ENCODE measurements around the gene ZNF541.

The ZNF541 gene, protein sequence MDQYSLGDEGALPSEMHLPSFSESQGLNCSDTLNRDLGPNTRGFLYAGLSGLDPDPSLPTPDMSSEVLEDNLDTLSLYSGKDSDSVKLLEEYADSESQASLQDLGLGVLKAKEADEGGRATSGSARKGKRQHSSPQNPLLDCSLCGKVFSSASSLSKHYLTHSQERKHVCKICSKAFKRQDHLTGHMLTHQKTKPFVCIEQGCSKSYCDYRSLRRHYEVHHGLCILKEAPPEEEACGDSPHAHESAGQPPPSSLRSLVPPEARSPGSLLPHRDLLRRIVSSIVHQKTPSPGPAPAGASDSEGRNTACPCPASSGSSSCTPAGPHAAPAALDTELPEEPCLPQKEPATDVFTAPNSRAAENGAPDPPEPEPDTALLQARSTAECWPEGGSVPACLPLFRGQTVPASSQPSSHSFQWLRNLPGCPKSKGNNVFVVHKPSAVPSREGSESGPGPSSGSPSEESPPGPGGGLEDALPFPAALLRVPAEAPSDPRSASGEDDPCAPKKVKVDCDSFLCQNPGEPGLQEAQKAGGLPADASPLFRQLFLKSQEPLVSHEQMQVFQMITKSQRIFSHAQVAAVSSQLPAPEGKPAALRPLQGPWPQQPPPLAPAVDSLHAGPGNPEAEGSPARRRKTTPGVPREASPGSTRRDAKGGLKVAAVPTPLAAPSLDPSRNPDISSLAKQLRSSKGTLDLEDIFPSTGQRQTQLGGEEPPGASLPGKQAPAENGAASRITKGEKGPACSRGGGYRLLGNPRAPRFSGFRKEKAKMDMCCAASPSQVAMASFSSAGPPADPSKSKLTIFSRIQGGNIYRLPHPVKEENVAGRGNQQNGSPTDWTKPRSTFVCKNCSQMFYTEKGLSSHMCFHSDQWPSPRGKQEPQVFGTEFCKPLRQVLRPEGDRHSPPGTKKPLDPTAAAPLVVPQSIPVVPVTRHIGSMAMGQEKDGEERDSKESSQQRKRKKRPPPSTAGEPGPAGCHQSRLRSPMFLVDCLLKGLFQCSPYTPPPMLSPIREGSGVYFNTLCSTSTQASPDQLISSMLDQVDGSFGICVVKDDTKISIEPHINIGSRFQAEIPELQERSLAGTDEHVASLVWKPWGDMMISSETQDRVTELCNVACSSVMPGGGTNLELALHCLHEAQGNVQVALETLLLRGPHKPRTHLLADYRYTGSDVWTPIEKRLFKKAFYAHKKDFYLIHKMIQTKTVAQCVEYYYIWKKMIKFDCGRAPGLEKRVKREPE (N-terminal part only)

DNA sequence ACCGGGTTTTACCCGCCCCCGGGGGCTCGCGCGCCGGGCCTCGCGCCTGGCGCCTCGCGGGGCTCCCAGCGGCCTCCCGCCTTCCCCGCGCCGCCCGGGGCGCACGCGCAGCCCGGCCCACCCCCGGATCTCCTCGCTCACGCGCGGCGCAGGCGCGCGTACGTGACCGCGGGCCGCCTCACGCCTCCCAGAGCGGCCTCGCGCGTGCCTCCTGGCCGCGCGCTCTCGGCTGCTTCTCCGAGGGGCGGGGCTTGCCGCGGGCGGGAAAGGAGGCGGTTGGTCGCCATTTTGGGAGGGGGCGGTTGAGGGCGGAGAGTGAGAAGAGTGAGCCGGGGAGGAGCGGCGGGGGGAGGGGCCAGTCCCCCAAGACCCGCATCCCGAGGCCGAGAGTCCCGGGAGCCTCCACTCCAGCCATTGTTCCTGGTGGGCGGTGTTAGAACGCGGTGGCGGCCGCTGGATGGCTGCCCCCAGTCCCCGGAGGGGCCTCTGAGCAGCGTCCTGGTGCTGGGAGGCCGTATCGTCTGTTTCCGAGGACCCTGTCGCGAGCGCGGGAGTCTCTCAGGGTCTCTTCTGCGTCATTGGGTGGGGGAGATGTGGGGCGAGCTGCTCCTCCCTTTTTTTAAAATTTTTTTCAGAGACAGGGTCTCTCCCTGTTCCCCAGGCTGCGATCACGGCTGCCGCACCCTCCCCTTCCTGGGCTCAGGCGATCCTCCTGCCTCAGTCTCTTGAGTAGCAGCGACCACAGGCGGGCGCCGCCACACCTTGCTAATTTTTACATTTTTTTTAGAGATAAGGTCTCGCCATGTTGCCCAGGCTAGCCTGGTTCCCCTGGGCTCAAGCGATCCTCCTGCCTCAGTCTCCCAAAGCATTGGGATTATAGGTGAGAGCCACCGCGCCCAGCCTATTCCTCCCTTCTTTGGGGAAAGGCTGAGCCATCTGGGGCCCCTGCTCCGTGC is at the start of gene ZNF541:
Gene ZNF541 (minus strand): TSS at position 78 of the 956 bp plus-strand sequence. CDS start 17,292 bp downstream, outside the sequence.
- DNase-seq (ENCODE audit: low read depth in 3 of 3), result peak; percentile 58 to 88 (median 85)

DNA sequence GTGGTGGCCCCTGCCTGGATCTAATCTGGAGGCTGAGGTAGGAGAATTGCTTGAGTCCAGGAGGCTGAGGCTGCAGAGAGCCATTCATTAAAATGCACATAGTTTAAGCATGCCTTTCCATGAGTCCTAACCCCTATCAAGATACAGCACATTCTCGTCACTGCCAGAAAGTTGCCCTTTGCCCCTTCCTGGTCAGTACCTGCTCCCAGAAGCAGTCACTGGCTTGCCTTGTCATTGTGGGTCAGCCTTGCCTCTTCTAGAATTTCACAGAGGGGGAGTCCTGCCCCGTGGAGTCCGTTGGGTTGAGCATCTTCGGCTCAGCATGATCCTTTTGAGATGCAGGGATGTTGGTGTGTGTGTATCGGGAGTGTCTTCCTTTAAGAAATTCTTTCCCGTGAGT is 46.8 kb upstream of the ZNF541 start:
- no peak for DNase-seq (ENCODE audit: low read depth in 3 of 3)

DNA sequence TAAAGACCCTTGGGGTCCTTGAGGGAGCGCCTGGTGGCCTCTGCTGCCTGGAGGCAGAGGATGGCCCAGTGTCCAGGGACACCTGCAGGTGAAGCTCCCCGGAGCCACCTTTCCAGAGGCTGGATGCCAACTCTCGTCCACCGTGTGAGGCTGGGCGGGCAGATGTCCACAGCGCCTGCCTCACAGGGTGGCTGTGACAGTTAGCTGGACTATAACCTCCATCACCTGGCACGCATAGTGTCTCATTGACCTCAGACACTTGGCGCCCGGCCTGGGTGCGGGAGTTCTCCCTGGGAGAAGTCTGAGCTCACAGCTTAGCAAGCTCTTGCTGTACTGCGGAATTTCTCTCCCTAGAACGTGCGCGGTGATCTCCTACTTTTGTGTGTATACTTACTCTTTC is 45.8 kb upstream of the ZNF541 start:
- no peak for DNase-seq (ENCODE audit: low read depth in 3 of 3)

DNA sequence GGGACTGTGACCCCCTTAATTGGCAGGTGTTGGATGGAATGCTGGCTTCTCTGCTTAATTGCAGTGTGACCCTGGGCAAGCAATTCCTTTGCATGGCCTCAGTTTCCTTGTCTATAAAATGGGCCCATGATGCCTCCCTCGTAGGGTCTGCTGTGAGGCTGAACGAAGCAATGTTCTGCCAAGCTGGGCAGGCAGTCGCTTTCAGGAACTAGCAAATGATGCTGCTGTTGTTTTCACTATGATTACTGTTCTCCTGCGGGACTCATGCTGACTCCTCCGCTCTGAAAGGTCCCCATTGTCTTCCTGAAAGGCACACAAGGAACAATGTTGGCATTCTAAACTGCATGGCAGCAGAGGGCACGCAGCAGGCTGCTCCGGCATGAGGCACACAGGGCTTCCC is 42.8 kb upstream of the ZNF541 start:
- no peak for DNase-seq (ENCODE audit: low read depth in 3 of 3)

DNA sequence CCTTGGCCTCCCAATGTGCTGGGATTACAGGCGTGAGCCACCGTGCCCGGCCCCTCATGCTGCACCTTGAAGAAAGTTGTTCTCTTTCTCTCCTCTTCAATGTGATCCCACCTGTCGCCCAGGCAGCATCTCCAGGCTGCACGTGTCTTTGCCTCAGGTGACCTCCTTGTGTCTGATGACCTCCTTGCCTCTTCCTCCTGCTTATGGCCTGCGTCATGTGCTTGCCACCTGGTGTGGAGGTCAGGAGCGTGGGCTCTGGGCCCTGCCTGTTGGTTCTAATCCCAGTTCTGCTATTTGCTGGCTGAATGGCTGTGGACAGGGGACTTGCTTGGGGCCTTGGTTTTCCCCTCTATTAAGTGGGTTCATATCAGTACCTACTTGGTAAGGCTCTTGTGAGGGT is 42.3 kb upstream of the ZNF541 start:
- no peak for DNase-seq (ENCODE audit: low read depth in 3 of 3)

DNA sequence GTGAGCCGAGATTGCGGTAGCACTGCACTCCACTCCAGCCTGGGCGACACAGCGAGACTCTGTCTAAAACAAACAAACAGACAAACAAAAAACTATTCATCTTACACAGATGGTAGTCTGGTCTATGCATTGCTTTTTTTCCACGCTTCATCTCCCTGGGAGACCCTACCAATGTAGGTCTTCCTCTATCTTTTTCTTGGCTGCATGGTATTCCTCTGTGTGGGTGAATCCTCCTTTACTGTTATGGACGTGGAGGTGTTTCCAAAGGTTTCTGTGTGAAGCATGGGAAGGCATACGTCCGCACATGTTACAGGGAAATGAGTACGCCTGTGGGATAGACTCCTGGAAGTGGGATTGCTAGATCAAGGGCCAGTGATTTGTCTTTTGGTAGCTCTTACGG is 41.6 kb upstream of the ZNF541 start:
- DNase-seq (ENCODE audit: low read depth in 3 of 3), result no peak

DNA sequence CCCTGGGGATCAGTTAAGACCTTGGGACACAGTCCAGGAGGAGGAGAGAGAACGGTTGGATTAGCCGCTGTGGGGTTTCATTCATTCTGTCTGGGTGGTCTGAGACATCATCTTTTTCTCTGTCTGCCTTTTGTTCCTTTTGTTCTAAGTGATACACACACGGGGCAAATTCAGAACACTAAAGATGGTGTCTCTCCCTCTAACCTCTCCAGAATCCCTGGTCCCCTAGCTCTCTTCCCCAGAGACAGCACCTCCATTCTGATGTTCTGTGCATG is 41.0 kb upstream of the ZNF541 start:
- DNase-seq (ENCODE audit: low read depth in 3 of 3), result no peak

DNA sequence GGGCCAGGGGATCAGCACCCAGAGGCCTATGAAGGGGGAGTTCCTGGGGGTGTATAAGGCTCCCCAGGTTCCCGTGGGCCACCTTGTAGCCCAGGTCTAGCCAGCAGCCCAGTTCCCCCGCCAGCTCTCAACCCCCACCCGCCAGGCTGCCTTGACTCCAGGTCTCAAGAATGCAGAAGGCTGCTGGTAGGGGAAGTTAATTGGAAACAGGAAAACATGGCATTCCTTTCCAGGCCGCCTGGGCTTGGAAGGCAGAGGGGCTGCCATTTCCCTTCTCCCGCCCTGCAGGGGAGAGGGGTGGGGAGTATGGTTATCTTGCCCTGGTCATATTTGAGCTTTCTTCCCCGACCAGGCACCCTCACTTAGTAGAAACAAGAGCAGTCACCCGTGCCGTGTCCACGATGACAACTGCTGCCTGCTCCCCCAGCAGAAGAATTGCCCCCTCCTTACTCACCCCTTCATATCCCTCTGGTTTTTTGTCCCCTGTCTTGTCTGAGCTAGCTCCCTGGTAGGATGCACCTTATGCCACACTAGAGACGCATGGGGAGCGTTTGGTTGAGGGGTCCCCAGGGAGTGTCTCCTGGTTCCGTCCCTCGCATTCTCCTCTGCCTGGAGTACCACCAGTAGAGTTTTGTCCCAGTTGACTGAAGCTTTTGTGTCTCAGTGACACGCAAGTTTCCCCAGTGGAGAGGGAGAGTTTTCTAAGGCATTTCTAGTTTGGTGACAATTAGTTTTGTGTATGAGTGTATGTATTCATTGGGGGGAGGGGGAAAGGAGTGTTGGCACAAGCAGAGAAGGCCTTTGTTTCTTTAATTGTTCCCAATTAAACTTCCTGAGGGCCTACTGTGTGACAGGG is 40.4 kb upstream of the ZNF541 start:
- DNase-seq (ENCODE audit: low read depth in 3 of 3), result no peak

DNA sequence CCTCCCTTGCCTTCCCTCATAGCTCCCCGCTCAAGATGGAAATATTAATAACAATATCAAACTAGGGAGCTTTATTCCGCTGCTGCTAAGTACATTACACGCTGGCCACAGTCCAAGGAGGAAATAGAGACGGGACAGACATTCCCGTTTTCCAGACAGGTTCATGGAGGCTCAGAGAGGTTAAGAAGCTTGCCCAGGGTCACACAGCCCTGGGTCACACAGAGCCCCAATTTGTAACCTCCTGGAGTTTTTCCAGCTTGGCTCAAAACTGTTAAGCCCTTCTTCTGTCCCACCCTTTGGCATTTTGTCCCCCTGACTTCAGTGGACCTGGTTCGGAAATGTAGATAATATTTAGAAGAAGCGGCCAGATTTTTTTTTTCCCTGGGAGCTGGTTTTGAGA is 38.0 kb upstream of the ZNF541 start:
- DNase-seq (ENCODE audit: low read depth in 3 of 3), result no peak

DNA sequence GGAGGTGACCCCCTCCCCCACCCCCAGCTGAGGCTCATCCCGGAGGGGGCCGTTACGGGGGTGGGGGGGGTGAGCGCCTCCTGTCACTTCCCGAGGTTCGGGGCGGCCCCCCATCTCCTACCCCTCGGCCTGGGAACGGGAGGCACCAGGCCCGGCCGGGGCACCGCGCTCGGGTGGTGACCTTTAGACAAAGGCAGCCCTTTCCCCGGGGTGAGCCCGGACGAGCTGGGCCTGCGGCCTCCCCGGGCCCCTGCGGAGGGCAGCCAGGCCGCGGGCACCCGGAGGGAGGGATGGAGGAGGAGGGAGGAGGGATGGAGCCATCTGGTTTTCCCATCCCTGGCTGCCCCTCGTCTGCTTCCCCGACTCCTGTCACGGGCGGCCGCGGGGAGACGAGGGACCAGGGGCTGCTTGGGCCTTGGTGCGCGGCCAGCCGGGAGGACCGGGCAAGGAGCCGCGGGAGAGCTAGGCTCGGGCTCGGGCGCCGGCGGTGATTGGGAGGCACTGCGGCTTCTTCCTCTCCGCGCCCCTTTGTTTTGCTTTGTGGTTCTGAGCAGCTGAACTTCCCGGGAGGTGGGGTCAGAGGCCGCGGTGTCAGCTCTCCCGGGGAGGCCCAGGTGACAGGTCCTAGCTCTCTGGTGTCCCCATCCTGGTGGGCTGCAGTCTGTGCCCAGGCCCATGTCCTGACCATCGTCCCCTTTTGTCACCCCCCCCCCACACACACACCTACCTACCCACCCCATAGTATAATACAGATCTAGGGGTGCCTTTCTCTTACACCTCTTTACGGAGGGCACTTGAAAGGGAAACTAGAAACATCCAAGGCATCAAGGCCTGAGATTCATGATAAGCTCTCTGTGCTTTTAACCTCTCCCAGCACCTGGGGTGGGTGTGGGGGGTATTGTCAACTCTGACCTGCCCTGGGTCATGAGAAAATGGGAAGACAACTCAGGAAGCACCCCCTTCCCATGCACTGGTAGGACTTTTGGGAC is 37.3 kb upstream of the ZNF541 start:
- peak in 2 of 3 experiments; percentile 13 to 27 for DNase-seq (ENCODE audit: low read depth in 3 of 3)

DNA sequence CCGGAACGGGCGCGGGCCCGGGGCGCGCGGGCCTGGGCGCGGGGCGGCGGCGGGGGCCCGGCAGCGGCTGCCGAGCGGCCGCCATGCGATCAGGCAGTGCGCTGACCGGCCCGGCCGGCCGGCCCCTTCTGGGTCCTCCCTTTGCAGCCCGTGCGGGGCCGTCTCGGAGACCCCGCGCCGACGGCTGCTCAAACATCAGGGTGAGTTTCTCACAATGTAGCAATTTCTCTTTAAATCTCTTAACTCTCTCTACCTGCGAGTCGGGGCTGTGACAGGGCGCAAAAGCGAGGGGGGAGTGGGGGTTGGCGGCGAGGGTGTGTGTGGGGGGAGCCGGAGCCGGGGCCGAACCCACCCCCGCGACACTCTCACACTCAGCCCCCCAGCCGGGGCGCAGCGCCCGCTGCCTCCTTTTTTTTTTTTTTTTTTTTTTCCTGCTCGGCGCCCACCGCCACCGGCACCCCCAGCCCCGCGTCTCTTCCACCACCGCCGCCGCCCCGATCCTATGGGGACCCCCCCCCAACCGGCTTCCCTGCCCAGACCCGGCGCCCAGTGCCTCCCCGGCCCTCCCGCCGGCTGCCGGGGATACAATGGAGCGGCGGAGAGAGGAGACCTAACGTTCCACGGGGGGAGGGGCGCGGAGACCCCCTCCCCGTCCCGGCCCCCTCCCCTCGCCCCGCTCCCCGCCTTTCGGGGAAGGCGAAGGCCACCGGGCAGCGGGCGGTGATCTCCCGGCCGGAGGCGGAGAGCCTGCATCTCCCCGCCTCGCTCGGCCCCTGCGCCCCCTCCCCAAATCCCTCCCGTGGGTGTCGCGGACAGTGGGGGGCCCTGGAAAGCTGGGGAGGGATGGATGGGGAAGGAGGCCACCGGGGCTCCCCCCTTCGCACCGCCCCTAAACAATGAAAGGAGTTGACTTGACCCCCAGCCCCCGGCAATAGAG is 36.3 kb upstream of the ZNF541 start, which contains the start of gene BICRA:
Gene BICRA (plus strand): TSS at position 166 of the 937 bp plus-strand sequence. CDS start 64,441 bp downstream, outside the sequence.
- peak; percentile 53 to 62 (median 58) for DNase-seq (ENCODE audit: low read depth in 3 of 3)

DNA sequence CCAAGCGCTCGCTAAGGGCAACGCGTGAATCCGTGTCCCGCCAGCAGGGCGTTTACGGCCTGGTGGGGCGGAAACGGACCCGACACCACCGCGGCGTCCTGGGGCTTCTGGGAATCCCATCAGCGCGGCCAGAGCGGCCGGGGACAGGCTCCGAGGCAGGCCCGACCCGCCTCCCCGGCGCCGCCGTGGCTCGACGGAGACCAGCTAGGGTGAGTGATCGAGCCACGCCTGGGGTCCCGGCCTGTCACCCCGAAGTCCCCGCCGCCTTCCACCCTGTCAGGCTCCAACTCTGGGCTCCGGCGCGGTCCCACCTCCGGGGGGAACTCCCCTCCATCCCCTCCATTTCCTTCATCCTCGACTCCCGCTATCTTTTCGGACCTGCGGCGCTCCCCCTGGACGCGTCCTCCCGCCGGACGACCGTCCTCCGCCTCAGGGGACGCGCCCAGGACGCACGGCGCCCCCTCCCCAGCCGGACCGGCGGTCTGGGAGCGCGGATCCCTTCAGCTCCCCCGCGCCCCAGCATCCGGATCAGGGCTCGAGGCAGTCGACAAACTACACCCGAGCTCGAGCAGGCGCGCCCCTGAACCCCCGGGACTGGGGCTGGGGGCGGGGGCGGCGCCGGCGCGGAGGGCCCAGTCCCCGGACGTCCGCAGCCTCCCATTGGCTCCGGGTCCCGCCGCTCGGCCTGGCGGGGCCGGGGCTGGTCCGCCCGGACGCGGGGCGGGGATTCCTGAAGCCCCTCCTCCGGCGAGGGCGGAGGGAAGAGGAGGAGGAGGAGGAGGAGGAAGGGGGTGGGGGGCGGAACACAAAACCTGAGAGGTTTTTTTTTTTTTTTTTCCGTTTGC is 35.3 kb upstream of the ZNF541 start:
- peak; percentile 91 to 95 (median 91) for DNase-seq (ENCODE audit: low read depth in 3 of 3)

DNA sequence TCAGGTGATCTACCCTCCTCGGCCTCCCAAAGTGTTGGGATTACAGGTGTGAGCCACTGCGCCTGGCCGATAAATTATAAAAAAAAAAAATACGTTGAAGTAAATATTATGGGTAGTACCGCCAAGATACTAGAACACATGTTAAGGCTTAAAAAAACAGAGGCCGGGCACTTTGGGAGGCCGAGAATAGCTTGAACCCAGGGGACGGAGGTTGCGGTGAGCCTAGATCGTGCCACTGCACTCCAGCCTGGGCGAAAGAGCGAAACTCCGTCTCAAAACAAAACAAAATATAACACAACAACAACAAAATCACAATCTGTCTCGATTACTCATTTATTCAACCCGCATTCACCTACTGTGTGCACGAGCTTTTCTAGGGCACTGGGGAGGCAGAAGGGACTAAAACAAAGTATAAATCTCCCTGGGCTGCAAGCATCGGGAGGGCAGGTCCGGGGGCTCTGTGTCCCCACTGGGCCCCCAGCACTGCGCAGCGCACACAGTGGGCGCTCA is 34.7 kb upstream of the ZNF541 start:
- DNase-seq (ENCODE audit: low read depth in 3 of 3), result no peak

DNA sequence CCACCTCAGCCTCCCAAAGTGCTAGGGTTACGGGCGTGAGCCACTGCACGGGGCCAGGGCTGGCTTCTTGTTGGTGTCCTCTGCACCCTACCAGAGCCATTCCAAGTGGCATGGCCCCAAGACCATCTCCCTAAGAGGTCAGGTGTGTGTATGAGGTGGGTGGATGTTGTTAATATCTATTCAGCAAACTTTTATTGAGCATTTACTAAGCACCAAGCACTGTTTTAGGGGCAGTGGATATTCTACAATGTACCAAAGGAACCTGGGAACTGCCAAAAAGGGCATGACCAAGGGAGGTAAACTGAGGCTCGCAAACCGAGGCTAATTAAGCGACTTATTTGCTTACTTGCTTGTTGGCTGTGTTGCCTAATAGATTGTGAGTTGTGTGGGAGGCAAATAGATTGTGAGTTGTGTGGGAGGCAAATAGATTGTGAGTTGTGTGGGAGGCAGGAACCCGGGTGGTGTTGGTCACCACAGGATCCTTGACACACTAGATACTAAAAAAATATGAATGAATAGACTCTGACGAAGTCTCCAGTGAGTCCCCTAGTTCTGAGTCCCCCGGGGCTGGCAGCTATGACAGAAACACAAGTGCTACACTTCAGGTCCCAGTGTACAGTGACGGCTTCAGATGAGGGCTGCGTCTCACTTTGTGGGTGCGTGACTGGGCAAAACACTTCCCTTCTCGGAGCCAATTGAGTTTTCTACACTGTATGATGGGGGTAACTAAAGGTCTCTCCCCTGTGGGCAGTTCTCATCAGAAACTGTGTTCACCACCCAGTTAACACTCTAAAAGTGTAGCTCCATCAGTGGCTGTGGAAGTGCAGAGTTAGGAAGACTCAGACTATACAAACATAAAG is 31.0 kb upstream of the ZNF541 start:
- DNase-seq (ENCODE audit: low read depth in 3 of 3), result no peak

DNA sequence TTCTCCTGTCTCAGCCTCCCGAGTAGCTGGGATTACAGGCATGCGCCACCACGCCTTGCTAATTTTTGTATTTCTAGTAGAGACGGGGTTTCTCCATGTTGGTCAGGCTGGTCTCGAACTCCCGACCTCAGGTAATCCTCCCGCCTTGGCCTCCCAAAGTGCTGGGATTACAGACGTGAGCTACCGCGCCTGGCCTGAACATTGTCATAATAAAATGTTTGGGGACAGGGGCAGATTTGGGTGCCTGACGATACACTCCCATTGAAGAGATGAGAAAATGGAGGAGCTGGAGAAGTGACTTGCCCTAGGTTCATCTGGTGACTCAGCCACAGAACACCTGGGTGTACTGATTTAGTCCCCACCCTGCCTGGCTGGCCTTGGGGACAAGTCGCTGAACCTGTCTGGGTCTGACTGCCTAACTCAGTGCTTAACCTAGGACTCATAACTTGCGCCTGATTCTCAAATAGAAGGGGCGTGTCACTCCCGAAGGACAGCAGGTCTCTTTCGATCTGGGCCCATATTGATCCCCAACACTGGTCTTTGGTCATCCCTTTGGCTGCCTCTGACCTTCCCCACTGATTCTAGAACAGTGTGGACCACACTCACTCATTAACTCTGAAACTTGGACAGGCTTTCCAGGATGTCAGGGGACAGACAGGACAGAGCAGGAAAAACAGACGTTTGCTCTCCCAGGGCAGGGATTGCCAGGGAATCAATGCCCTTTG is 28.4 kb upstream of the ZNF541 start:
- no peak for DNase-seq (ENCODE audit: low read depth in 3 of 3)
